HepG2 (cell line): ENCODE measurements around the gene KRTAP12-2. TPM values are rescaled to one million over a fixed set of nuclear protein-coding genes. Genes with fewer than 3 reads are reported as not detected.

Source experiments
- ATAC-seq: fragments of 200-7000 bp; cut with Tn5 transposase; 3 replicates; pipeline ENCODE4 v1.9.1; 2020; ENCODE audit warnings: mild to moderate bottlenecking, moderate library complexity
- BruUV-seq: library from RNA; stranded (reverse); fragments of 400-500 nt; replicated peaks from 2 replicates; lab custom pipeline; 2021; lab: Mats Ljungman, UMichigan
- CTCF ChIA-PET: fragments of 300-600 bp; formaldehyde crosslinking; extraction: SDS; loops from one replicate; lab custom pipeline; 2021; ENCODE audit warnings: low total read pairs, inconsistent platforms, low intra/inter-chr PET ratio; lab: Yijun Ruan, JAX
- POLR2A ChIA-PET: fragments of 350-600 bp; sonication (Branson Sonifier 250); formaldehyde crosslinking; loops from one replicate; lab custom pipeline; 2020; ENCODE audit warnings: antibody characterized with exemption, inconsistent platforms; lab: Yijun Ruan, JAX
- DNase-seq: peaks from one replicate; pipeline ENCODE4 v3.0.0-alpha.2; 2015; ENCODE audit warnings: low spot score
- FAIRE-seq: peaks from 3 replicates; lab custom pipeline; 2011; peaks lifted over from hg19 to GRCh38; lab: Jason Lieb, UNC
- H2AFZ ChIP-seq: one replicate; pipeline ENCODE4 v1.6.1; 2011; ENCODE audit warnings: low read length, inconsistent platforms
- H3K27ac ChIP-seq: fragments of 300-600 bp; 3 replicates; pipeline ENCODE4 v1.8.0; 2011; ENCODE audit warnings: mixed run types, mild to moderate bottlenecking, mixed read lengths, low read length, inconsistent platforms; ENCODE audit not compliant: insufficient read depth; ENCODE audit errors: extremely low read length
- H3K27me3 ChIP-seq, 2 experiments: fragments of 200-600 bp in 1 of 2; 2 replicates in 1 of 2; 3 replicates in 1 of 2; pipeline versions ENCODE4 v1.6.0 to v1.8.0; 2011; ENCODE audit warnings: low read length in 2 of 2, mild to moderate bottlenecking in 2 of 2, moderate library complexity in 2 of 2, inconsistent platforms in 1 of 2; ENCODE audit not compliant: insufficient read depth in 2 of 2, control insufficient read depth in 1 of 2
- H3K36me3 ChIP-seq, 2 experiments: fragments of 200-600 bp in 1 of 2; replicated peaks in 1 of 2; 2 replicates in 1 of 2; 3 replicates in 1 of 2; pipeline versions ENCODE4 v1.5.1 to v1.8.0; 2011; ENCODE audit warnings: low read length in 2 of 2, inconsistent platforms in 1 of 2; ENCODE audit not compliant: insufficient read depth in 2 of 2, control insufficient read depth in 1 of 2
- H3K4me1 ChIP-seq: 2 replicates; pipeline ENCODE4 v1.5.1; 2012; ENCODE audit warnings: low read length, inconsistent platforms; ENCODE audit not compliant: insufficient read depth
- H3K4me2 ChIP-seq: 2 replicates; pipeline ENCODE4 v1.6.0; 2011; ENCODE audit warnings: low read depth, low read length, inconsistent platforms
- H3K4me3 ChIP-seq, 3 experiments: fragments of 200-600 bp in 1 of 3; sonication (generic), shearing (Covaris generic) in 1 of 3; replicated peaks in 1 of 3; 2 replicates each; pipeline ENCODE4 v1.5.1; 2011 to 2016; ENCODE audit warnings: low read length in 3 of 3, inconsistent platforms in 2 of 3, low read depth in 2 of 3, mild to moderate bottlenecking in 2 of 3, control low read depth in 1 of 3, mixed read lengths in 1 of 3; ENCODE audit not compliant: insufficient read depth in 1 of 3
- H3K79me2 ChIP-seq: one replicate; pipeline ENCODE4 v1.6.1; 2011; ENCODE audit warnings: low read length, inconsistent platforms; ENCODE audit not compliant: insufficient read depth
- H3K9ac ChIP-seq: 2 replicates; pipeline ENCODE4 v1.6.0; 2011; ENCODE audit warnings: mild to moderate bottlenecking, low read depth, low read length, inconsistent platforms; ENCODE audit not compliant: insufficient read depth
- H3K9me3 ChIP-seq: 2 replicates; pipeline ENCODE4 v1.5.1; 2012; ENCODE audit warnings: mild to moderate bottlenecking, low read length
- H4K20me1 ChIP-seq: 2 replicates; pipeline ENCODE4 v1.6.0; 2011; ENCODE audit warnings: inconsistent platforms, mild to moderate bottlenecking, low read length, moderate library complexity; ENCODE audit not compliant: insufficient read depth
- FOSL1 ChIP-seq: sonication (generic); formaldehyde crosslinking; IDR thresholded peaks from 2 replicates; pipeline ENCODE4 v1.9.0; 2021; ENCODE audit warnings: missing genetic modification reagents, borderline replicate concordance
- GTF2F1 ChIP-seq: fragments of 150-350 bp; IDR thresholded peaks from 2 replicates; pipeline ENCODE4 v1.6.1; 2014; ENCODE audit warnings: low read length
- KDM5B ChIP-seq: sonication (generic); formaldehyde crosslinking; IDR thresholded peaks from 2 replicates; pipeline ENCODE4 v1.4.0; 2020; ENCODE audit warnings: missing genetic modification reagents, mild to moderate bottlenecking, borderline replicate concordance
- ZNF672 ChIP-seq: sonication (generic); formaldehyde crosslinking; IDR thresholded peaks from 2 replicates; pipeline ENCODE4 v1.8.1; 2022; ENCODE audit warnings: missing genetic modification reagents
- WGBS: methylation state at CpG from one replicate; pipeline ENCODE4 v1.1.6; 2017; ENCODE audit warnings: low lambda C conversion rate; 5-methylcytosine and 5-hydroxymethylcytosine counted together
- in situ Hi-C: cut with HindIII; loops from 2 replicates; pipeline ENCODE4 v1.10.0; 2017; ENCODE audit warnings: low pct_unique_long_range_greater_than_20kb; ENCODE audit not compliant: extremely low pct_ligation_motif_present
- intact Hi-C: fragments of 100-400 bp; cut with micrococcal nuclease; formaldehyde crosslinking; loops from one replicate; pipeline ENCODE4 v1.10.0; 2022; ENCODE audit not compliant: unreplicated experiment
- polyA plus RNA-seq, 8 experiments: library from polyadenylated mRNA; depleted of rRNA in 3 of 8; stranded (reverse) in 7 of 8; unstranded in 1 of 8; fragments of >200 nt; fragmentation: Illumina TruSeq in 4 of 8; extraction: Trizol in 4 of 8; gene quantifications; 2 replicates each; pipeline versions ENCODE4 v1.2.1 to v1.2.3, GENCODE V29; 2011 to 2016; ENCODE audit warnings: low read depth in 4 of 8, missing spikeins in 1 of 8, mixed read lengths in 1 of 8; ENCODE audit not compliant: insufficient read depth in 1 of 8
- total RNA-seq, 5 experiments: library from RNA; depleted of rRNA; stranded (reverse); fragments of >200 nt; fragmentation: Illumina TruSeq; extraction: Trizol; gene quantifications; 2 replicates each; pipeline ENCODE4 v1.2.3, GENCODE V29; 2016; ENCODE audit warnings: low read depth in 1 of 5
- TF ChIP-seq, protein P1 (sequence below): sonication (generic); formaldehyde crosslinking; IDR thresholded peaks from 2 replicates; pipeline ENCODE4 v1.4.0; 2020; ENCODE audit warnings: missing genetic modification reagents, borderline replicate concordance
- TF ChIP-seq, protein P2 (sequence below): sonication (generic); formaldehyde crosslinking; IDR thresholded peaks from 2 replicates; pipeline ENCODE4 v1.4.0; 2020; ENCODE audit warnings: missing genetic modification reagents

Gene KRTAP12-2
- total and polyA plus RNA-seq, 2 of the 13 experiments (the other 11 are each of a cell fraction or from before 2014, with no cell fraction given): not detected

DNA sequence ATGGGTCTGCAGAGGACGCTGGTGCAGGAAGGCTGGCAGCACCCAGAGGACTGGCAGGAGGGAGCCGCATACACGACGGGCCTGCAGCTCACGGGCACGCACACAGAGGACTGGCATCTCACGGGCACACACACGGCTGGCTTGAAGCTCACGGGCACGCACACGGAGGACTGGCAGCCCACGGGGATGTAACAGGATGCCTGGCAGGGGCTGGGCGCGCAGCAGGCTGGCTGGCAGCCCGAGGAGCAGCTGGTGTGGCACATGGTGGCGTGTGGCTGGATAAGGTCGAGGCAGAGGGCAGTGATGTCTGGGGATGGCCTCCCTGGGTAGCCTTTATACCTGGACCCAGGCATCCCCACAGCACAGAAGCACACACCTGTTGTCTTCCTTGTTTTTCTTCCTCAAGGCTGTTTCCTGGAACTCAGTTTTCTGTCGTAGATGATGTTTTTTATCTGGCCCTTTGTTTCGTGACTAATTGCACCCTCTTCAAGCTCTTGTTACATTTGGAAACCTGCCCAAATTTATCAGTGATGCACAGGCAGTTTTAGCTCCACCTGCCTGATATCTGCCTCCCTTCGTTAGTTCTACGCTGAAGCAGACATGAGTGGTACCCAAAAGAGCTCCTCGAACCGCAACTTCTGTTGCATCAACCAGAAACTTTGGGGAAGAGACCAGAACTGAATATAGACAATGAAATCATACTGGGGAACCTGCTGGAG lies 15.3 kb upstream of the KRTAP12-2 start, which contains the start of gene KRTAP12-1 (continued):
- TF ChIP-seq, protein P1, sequence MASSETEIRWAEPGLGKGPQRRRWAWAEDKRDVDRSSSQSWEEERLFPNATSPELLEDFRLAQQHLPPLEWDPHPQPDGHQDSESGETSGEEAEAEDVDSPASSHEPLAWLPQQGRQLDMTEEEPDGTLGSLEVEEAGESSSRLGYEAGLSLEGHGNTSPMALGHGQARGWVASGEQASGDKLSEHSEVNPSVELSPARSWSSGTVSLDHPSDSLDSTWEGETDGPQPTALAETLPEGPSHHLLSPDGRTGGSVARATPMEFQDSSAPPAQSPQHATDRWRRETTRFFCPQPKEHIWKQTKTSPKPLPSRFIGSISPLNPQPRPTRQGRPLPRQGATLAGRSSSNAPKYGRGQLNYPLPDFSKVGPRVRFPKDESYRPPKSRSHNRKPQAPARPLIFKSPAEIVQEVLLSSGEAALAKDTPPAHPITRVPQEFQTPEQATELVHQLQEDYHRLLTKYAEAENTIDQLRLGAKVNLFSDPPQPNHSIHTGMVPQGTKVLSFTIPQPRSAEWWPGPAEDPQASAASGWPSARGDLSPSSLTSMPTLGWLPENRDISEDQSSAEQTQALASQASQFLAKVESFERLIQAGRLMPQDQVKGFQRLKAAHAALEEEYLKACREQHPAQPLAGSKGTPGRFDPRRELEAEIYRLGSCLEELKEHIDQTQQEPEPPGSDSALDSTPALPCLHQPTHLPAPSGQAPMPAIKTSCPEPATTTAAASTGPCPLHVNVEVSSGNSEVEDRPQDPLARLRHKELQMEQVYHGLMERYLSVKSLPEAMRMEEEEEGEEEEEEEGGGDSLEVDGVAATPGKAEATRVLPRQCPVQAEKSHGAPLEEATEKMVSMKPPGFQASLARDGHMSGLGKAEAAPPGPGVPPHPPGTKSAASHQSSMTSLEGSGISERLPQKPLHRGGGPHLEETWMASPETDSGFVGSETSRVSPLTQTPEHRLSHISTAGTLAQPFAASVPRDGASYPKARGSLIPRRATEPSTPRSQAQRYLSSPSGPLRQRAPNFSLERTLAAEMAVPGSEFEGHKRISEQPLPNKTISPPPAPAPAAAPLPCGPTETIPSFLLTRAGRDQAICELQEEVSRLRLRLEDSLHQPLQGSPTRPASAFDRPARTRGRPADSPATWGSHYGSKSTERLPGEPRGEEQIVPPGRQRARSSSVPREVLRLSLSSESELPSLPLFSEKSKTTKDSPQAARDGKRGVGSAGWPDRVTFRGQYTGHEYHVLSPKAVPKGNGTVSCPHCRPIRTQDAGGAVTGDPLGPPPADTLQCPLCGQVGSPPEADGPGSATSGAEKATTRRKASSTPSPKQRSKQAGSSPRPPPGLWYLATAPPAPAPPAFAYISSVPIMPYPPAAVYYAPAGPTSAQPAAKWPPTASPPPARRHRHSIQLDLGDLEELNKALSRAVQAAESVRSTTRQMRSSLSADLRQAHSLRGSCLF: no peak
- no peak for TF ChIP-seq FOSL1 (CRISPR knock-in tag)

DNA sequence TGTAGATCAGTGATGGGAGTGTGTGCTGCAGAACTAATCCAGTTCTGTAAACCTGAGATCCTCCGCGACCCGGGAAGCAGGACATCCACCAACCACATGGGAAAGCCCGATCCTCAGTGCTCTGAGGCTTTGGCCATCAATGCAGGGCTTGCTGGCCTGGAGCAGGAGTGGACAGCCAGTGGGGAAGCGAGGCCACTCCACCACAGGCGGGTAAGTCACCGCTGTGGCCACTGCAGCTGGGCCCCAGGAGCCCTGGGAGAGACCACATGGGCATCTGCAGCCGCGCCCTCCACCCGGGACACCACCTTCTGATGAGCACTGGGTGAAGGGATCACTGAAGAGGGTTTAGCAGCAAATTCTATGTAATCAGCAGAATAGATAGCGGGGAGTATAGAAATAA lies 14.4 kb upstream of the KRTAP12-2 start:
- H3K36me3 ChIP-seq: no peaks in the 10 kb centered on the region
- H3K4me3 ChIP-seq: no peak overlapping the region
- H4K20me1 ChIP-seq: no peaks in the 10 kb centered on the region
- POLR2A ChIA-PET: no interaction called here
- DNase-seq: no peak
- 39% methylated on average over 11 of the region's 11 CpGs for WGBS
- TF ChIP-seq KDM5B (CRISPR knock-in tag) (no peak), ZNF672 (CRISPR knock-in tag) (no peak), GTF2F1 (no peak)
- TF ChIP-seq, protein P2, sequence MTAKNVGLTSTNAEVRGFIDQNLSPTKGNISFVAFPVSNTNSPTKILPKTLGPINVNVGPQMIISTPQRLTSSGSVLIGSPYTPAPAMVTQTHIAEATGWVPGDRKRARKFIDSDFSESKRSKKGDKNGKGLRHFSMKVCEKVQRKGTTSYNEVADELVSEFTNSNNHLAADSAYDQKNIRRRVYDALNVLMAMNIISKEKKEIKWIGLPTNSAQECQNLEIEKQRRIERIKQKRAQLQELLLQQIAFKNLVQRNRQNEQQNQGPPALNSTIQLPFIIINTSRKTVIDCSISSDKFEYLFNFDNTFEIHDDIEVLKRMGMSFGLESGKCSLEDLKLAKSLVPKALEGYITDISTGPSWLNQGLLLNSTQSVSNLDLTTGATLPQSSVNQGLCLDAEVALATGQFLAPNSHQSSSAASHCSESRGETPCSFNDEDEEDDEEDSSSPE: no peak
- TF ChIP-seq, all 625 proteins: peak for 0
- Histone ChIP-seq H3K27ac (no peak overlapping the region), H3K4me2 (no peak overlapping the region), H3K9ac (no peak overlapping the region), H3K4me1 (no peaks in the 10 kb centered on the region), H3K79me2 (no peaks in the 10 kb centered on the region), H2AFZ (no peak overlapping the region), H3K27me3 (peaks cover 1 to 32% of the 10 kb centered on the region in 2 experiments; a peak in 4 of 5 replicates), H3K9me3 (no peaks in the 10 kb centered on the region)
- FAIRE-seq (no peak), ATAC-seq (no peak)
- CTCF ChIA-PET: no interaction called here
- intact Hi-C loops (no loop called here), in situ Hi-C loops (no loop called here)
- no TSS peak for BruUV-seq
